Measurements from ENCODE around the gene TBC1D21. TPM values are rescaled to one million over a fixed set of nuclear protein-coding genes. Genes with fewer than 3 reads are reported as not detected.

TBC1D21 gene
- total RNA-seq, 1 experiment from 2014 or later: not detected

DNA sequence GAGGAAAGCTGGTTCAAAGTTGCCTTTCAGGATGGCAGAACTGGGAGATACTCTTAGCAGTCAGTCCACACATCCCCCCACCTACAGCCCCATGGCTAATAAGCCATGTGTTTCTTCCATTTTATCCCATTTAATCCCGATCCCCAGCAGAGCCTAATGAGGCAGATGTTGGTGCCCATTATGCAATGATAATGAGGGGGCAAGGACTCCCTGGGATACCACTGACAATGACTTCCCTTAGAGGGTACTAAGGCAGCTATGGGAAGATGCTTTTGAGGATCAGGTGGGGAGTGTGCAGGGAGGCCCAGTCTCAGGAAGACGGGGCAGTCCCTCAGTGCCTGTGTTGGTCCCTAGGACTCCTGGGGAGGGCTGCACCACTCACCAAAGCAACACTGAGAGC is 43.8 kb upstream of the TBC1D21 start:
- H3K23ac ChIP-seq (ENCODE audit: insufficient read length, low read depth, low read length): no peak overlapping the region
- Mint-ChIP-seq H3K4me1 (peaks cover 0 to 2% of the 10 kb centered on the region in 2 experiments; a peak in 1 of 4 replicates), H3K27me3 (ENCODE audit: low read depth) (peaks cover 11% of the 10 kb centered on the region), H3K27ac (no peak overlapping the region), H3K4me3 (no peak overlapping the region), H3K9me3 (no peaks in the 10 kb centered on the region), H3K36me3 (ENCODE audit: insufficient read depth in 1 of 3, low read depth in 3 of 3) (no peaks in the 10 kb centered on the region)
- no peaks in the 10 kb centered on the region for H3K23me2 ChIP-seq (ENCODE audit: insufficient read length, low read depth, low read length, poor library complexity, severe bottlenecking)
- H2BK120ac ChIP-seq (ENCODE audit: low read depth, low read length, poor library complexity, severe bottlenecking): no peak overlapping the region
- no peaks in the 10 kb centered on the region for H3K9me3 ChIP-seq (ENCODE audit: control insufficient read depth, low read depth, low read length)
- H3K9ac ChIP-seq (ENCODE audit: extremely low read depth, insufficient read length, low read length): no peak overlapping the region
- H2AFZ ChIP-seq (ENCODE audit: low read length): no peak overlapping the region
- no peak overlapping the region for H4K5ac ChIP-seq (ENCODE audit: insufficient read length, low read depth, low read length)
- no peak overlapping the region for H2BK12ac ChIP-seq (ENCODE audit: insufficient read length, low read depth, low read length)
- no peak overlapping the region for H4K8ac ChIP-seq (replicated peaks; ENCODE audit: insufficient read length, low read depth, low read length)
- no peaks in the 10 kb centered on the region for H3K79me2 ChIP-seq (ENCODE audit: insufficient read depth, low read length)
- no peak overlapping the region for H2AK5ac ChIP-seq (ENCODE audit: insufficient read length, low read length)
- no peak overlapping the region for H3K4me2 ChIP-seq (ENCODE audit: insufficient read depth, insufficient read length, low read length)
- H2BK5ac ChIP-seq (ENCODE audit: insufficient read length, low read length): no peak overlapping the region
- H3K14ac ChIP-seq (ENCODE audit: insufficient read depth, low read length): no peak overlapping the region
- H3K18ac ChIP-seq (ENCODE audit: insufficient read length, low read depth, low read length): no peak overlapping the region
- no peak overlapping the region for H3K56ac ChIP-seq (ENCODE audit: insufficient read length, low read depth, low read length)
- no peak overlapping the region for H3K27ac ChIP-seq (ENCODE audit: insufficient read length, low read depth, low read length)
- no peaks in the 10 kb centered on the region for H3K79me1 ChIP-seq (ENCODE audit: insufficient read depth, low read depth, low read length, poor library complexity, severe bottlenecking)
- no peaks in the 10 kb centered on the region for H3K4me1 ChIP-seq (ENCODE audit: insufficient read depth, low read length)
- no peak for DNase-seq
- H3K27me3 ChIP-seq (ENCODE audit: insufficient read depth, low read length): no peaks in the 10 kb centered on the region
- no peak overlapping the region for H2BK20ac ChIP-seq (ENCODE audit: low read depth, low read length, poor library complexity, severe bottlenecking)
- no peak overlapping the region for H3T11ph ChIP-seq (ENCODE audit: low read length)
- whole genome bisulfite sequencing (ENCODE audit: extremely low coverage, insufficient read length, low lambda C conversion rate): no CpG with 5 or more reads among the region's 2 CpGs
- no peak overlapping the region for H2BK15ac ChIP-seq (ENCODE audit: low read depth, low read length)
- H3K4ac ChIP-seq (ENCODE audit: low read depth, low read length): no peak overlapping the region
- no peak overlapping the region for H4K91ac ChIP-seq (ENCODE audit: insufficient read length, low read depth, low read length)
- TF ChIP-seq, protein P1, sequence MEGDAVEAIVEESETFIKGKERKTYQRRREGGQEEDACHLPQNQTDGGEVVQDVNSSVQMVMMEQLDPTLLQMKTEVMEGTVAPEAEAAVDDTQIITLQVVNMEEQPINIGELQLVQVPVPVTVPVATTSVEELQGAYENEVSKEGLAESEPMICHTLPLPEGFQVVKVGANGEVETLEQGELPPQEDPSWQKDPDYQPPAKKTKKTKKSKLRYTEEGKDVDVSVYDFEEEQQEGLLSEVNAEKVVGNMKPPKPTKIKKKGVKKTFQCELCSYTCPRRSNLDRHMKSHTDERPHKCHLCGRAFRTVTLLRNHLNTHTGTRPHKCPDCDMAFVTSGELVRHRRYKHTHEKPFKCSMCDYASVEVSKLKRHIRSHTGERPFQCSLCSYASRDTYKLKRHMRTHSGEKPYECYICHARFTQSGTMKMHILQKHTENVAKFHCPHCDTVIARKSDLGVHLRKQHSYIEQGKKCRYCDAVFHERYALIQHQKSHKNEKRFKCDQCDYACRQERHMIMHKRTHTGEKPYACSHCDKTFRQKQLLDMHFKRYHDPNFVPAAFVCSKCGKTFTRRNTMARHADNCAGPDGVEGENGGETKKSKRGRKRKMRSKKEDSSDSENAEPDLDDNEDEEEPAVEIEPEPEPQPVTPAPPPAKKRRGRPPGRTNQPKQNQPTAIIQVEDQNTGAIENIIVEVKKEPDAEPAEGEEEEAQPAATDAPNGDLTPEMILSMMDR (conservative IDR thresholded peaks at IDR 0.05): no peak
- H4K20me1 ChIP-seq (ENCODE audit: control insufficient read depth, insufficient read depth, insufficient read length): peaks cover 3% of the 10 kb centered on the region

All from H9 (cell line).